HG02885 (cell line): ENCODE results near the gene PSAPL1.

ENCODE experiments used
- ATAC-seq: cut with Tn5 transposase; IDR thresholded peaks from one replicate; pipeline ENCODE4 v1.9.1; 2021; ENCODE audit warnings: mild to moderate bottlenecking; ENCODE audit not compliant: unreplicated experiment, poor library complexity

The PSAPL1 gene

GRCh38 chr4:7434766-7435150, at the start of gene PSAPL1:
PSAPL1 (minus strand) TSS chr4:7434930; CDS start chr4:7434879, 51 bp downstream.
- no peak for ATAC-seq

- no peak for ATAC-seq
Measured at GRCh38 chr4:7481227-7481626, 46.5 kb upstream of the PSAPL1 start.

GRCh38 chr4:7480423-7480822, 45.7 kb upstream of the PSAPL1 start:
- no peak for ATAC-seq

- no peak for ATAC-seq
Measured at GRCh38 chr4:7478665-7479064, 43.9 kb upstream of the PSAPL1 start.

GRCh38 chr4:7477695-7478094, 43.0 kb upstream of the PSAPL1 start:
- ATAC-seq = no peak

- no peak for ATAC-seq
Measured at GRCh38 chr4:7476820-7477219, 42.1 kb upstream of the PSAPL1 start.

- no peak for ATAC-seq
Measured at GRCh38 chr4:7475207-7475606, 40.5 kb upstream of the PSAPL1 start.

- no peak for ATAC-seq
Measured at GRCh38 chr4:7474320-7474719, 39.6 kb upstream of the PSAPL1 start.

- ATAC-seq = no peak
Measured at GRCh38 chr4:7473081-7473480, 38.4 kb upstream of the PSAPL1 start.

GRCh38 chr4:7472442-7473013, 37.8 kb upstream of the PSAPL1 start:
- no peak for ATAC-seq

- no peak for ATAC-seq
Measured at GRCh38 chr4:7470522-7471128, 35.9 kb upstream of the PSAPL1 start.

GRCh38 chr4:7470111-7470510, 35.4 kb upstream of the PSAPL1 start:
- ATAC-seq = no peak

- no peak for ATAC-seq
Measured at GRCh38 chr4:7469023-7469422, 34.3 kb upstream of the PSAPL1 start.

- ATAC-seq = no peak
Measured at GRCh38 chr4:7467471-7467870, 32.7 kb upstream of the PSAPL1 start.

GRCh38 chr4:7466904-7467303, 32.2 kb upstream of the PSAPL1 start:
- ATAC-seq = no peak

GRCh38 chr4:7466215-7466614, 31.5 kb upstream of the PSAPL1 start:
- no peak for ATAC-seq

GRCh38 chr4:7465017-7465416, 30.3 kb upstream of the PSAPL1 start:
- ATAC-seq = no peak

- no peak for ATAC-seq
Measured at GRCh38 chr4:7464259-7464655, 29.5 kb upstream of the PSAPL1 start.

- no peak for ATAC-seq
Measured at GRCh38 chr4:7463566-7464258, 29.0 kb upstream of the PSAPL1 start.

GRCh38 chr4:7462509-7462971, 27.8 kb upstream of the PSAPL1 start:
- no peak for ATAC-seq

GRCh38 chr4:7461230-7461629, 26.5 kb upstream of the PSAPL1 start:
- no peak for ATAC-seq

GRCh38 chr4:7460566-7460965, 25.8 kb upstream of the PSAPL1 start:
- no peak for ATAC-seq
